Endodermal cell (in vitro differentiated cells): ENCODE measurements around the gene TOMM34. TPM values are rescaled to one million over a fixed set of nuclear protein-coding genes. Genes with fewer than 3 reads are reported as not detected.
A peak's percentile ranks its signal among the peaks of the same experiment; 100 is the strongest.

Experiments used
- DNase-seq: peaks from one replicate; pipeline ENCODE4 v3.0.0-alpha.2; 2017
- H3K27ac ChIP-seq: 2 replicates; pipeline ENCODE4 v1.5.1; 2013; ENCODE audit warnings: mild to moderate bottlenecking, low read depth, low read length, moderate library complexity
- H3K27me3 ChIP-seq: 2 replicates; pipeline ENCODE4 v1.6.1; 2013; ENCODE audit warnings: mild to moderate bottlenecking, low read length, moderate library complexity; ENCODE audit not compliant: insufficient read depth, control insufficient read depth, poor library complexity, severe bottlenecking
- H3K36me3 ChIP-seq: 2 replicates; pipeline ENCODE4 v1.7.0; 2013; ENCODE audit warnings: mild to moderate bottlenecking, low read length, moderate library complexity; ENCODE audit not compliant: control insufficient read depth, insufficient read depth
- H3K4me1 ChIP-seq: one replicate; pipeline ENCODE4 v1.7.0; 2013; ENCODE audit warnings: low read length; ENCODE audit not compliant: control insufficient read depth, insufficient read depth
- H3K4me3 ChIP-seq: 2 replicates; pipeline ENCODE4 v1.5.1; 2013; ENCODE audit warnings: mild to moderate bottlenecking, low read length, moderate library complexity
- H3K9ac ChIP-seq: 2 replicates; pipeline ENCODE4 v1.6.1; 2013; ENCODE audit warnings: mild to moderate bottlenecking, low read length, moderate library complexity; ENCODE audit not compliant: poor library complexity, severe bottlenecking; ENCODE audit errors: extremely low read depth
- H3K9me3 ChIP-seq: 2 replicates; pipeline ENCODE4 v1.6.1; 2013; ENCODE audit warnings: mild to moderate bottlenecking, low read length, moderate library complexity; ENCODE audit not compliant: control insufficient read depth
- H3K27ac Mint-ChIP-seq: 2 replicates; pipeline ENCODE4 v1.8.0; 2020; ENCODE audit warnings: mixed read lengths
- H3K27me3 Mint-ChIP-seq: 2 replicates; pipeline ENCODE4 v1.8.0; 2021; ENCODE audit warnings: mild to moderate bottlenecking, mixed read lengths; ENCODE audit not compliant: insufficient read depth
- H3K36me3 Mint-ChIP-seq: 2 replicates; pipeline ENCODE4 v1.8.0; 2020; ENCODE audit warnings: low read depth, mixed read lengths
- H3K4me1 Mint-ChIP-seq: 2 replicates; pipeline ENCODE4 v1.8.0; 2020; ENCODE audit warnings: mixed read lengths
- H3K4me3 Mint-ChIP-seq: 2 replicates; pipeline ENCODE4 v1.8.0; 2020; ENCODE audit warnings: mild to moderate bottlenecking, moderate library complexity, mixed read lengths
- H3K9me3 Mint-ChIP-seq: 2 replicates; pipeline ENCODE4 v1.8.0; 2020; ENCODE audit warnings: mild to moderate bottlenecking, mixed read lengths
- CTCF ChIP-seq: fragments of 200-600 bp; sonication (generic); conservative IDR thresholded peaks from 2 replicates; pipeline ENCODE4 v1.5.0; 2021; ENCODE audit warnings: antibody characterized with exemption, mild to moderate bottlenecking
- WGBS, 2 experiments: methylation state at CpG; one replicate each; pipeline versions ENCODE4 v1.1.5 to v1.1.7; 2013; ENCODE audit warnings: missing lambda C conversion rate in 2 of 2, mixed read lengths in 1 of 2; ENCODE audit not compliant: insufficient coverage in 1 of 2, insufficient read length in 1 of 2; 5-methylcytosine and 5-hydroxymethylcytosine counted together
- long read RNA-seq, 4 experiments: library from polyadenylated mRNA in 2 of 4; library from RNA in 1 of 4; library from capped mRNA in 1 of 4; stranded (forward) in 3 of 4; unstranded in 1 of 4; transcript quantifications; one replicate each; pipeline ENCODE4 v2.0.0, GENCODE V29; 2020 to 2021; ENCODE audit warnings: inconsistent platforms in 1 of 4
- polyA plus RNA-seq, 2 experiments: library from polyadenylated mRNA; stranded (reverse); fragments of 50-300 nt; gene quantifications; one replicate each; pipeline ENCODE4 v1.2.3, GENCODE V29; 2013
- total RNA-seq, 2 donors: library from RNA; stranded (reverse); fragmentation: NEBNext Ultra II Directional in 1 of 2; extraction: Animal tissue kit (Norgen Biotek cat#: 25700) in 1 of 2; gene quantifications; 2 replicates in 1 of 2; 3 replicates in 1 of 2; pipeline ENCODE4 v1.2.1, GENCODE V29; 2021

Gene TOMM34, protein sequence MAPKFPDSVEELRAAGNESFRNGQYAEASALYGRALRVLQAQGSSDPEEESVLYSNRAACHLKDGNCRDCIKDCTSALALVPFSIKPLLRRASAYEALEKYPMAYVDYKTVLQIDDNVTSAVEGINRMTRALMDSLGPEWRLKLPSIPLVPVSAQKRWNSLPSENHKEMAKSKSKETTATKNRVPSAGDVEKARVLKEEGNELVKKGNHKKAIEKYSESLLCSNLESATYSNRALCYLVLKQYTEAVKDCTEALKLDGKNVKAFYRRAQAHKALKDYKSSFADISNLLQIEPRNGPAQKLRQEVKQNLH
- 10 to 100 TPM; 43.6 to 43.9 TPM for total RNA-seq
- polyA plus RNA-seq (2013, experiment 1 of 2) = 46.7 TPM
- 44.1 TPM for polyA plus RNA-seq (2013, experiment 2 of 2)
- long read RNA-seq, experiment 1, transcript TOMM34-201 (7 exons, 2,062 nt) = major isoform, 14 of 22 reads
- long read RNA-seq, experiment 1, partial matches to known transcripts = 5 of 22 reads
- long read RNA-seq, experiment 1, other reads (novel, unspliced or antisense) = 3 of 22 reads
- long read RNA-seq, experiment 2, transcript TOMM34-201 (7 exons, 2,062 nt) = major isoform, 117 of 138 reads
- long read RNA-seq, experiment 2, partial matches to known transcripts = 10 of 138 reads
- long read RNA-seq, experiment 2, other reads (novel, unspliced or antisense) = 11 of 138 reads
- long read RNA-seq, experiment 3, transcript TOMM34-201 (7 exons, 2,062 nt) = major isoform, 367 of 407 reads
- long read RNA-seq, experiment 3, partial matches to known transcripts = 6 of 407 reads
- long read RNA-seq, experiment 3, other reads (novel, unspliced or antisense) = 34 of 407 reads
- long read RNA-seq, experiment 4, transcript TOMM34-201 (7 exons, 2,062 nt) = major isoform, 115 of 126 reads
- long read RNA-seq, experiment 4, partial matches to known transcripts = 4 of 126 reads
- long read RNA-seq, experiment 4, other reads (novel, unspliced or antisense) = 7 of 126 reads

DNA sequence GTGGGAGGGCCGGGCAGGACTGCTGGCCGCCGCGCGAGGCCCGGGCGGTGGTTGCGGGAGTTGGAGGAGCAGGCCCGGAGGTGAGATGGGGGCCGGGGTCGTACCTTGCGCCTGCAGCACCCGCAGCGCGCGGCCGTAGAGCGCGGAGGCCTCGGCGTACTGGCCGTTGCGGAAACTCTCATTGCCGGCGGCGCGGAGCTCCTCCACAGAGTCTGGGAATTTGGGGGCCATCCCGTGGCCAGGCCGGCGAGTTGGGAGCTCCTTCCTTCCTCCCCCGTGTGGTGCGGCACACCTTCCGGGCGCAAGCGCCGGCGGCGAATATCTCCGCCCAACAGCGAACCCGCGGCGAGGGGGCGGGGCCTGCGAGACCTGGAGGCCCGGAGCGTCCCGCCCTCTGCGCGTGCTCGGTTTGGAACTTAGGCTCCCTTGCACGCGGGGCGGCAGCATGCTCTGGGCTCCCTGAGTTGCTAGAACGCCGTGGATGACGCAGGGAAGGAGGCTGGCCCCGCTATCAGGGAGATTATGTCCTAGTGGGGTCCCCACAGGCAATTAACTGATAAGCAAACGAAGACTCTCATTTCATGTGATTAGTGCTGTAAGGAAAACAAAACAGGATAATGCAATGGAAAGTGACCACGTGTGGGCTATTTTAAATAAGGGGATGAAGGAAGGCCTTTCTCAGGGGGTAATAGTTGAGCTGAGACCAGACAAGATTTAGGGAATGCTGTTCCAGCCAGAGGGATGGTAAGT is at the start of gene TOMM34:
Gene TOMM34 (minus strand): TSS at position 295 of the 750 bp plus-strand sequence. CDS start 64 bp downstream, at position 231.
- peak within 1 kb of the TSS; percentile 95 for H3K27ac Mint-ChIP-seq
- peaks cover 1% of the 10 kb centered on the region for H3K9me3 Mint-ChIP-seq
- H3K4me3 ChIP-seq = peak within 1 kb of the TSS; percentile 80
- 0% methylated on average over 26 to 60 of the region's 60 CpGs for WGBS, 2 experiments
- peaks cover 4% of the 10 kb centered on the region for H3K4me1 ChIP-seq
- peak within 1 kb of the TSS; percentile 80 for H3K4me3 Mint-ChIP-seq
- H3K36me3 ChIP-seq = peaks cover 20% of the 10 kb centered on the region
- TF ChIP-seq CTCF = peak; percentile 20
- H3K9ac ChIP-seq = peak within 1 kb of the TSS; percentile 71
- H3K4me1 Mint-ChIP-seq = peaks cover 43% of the 10 kb centered on the region
- peak; percentile 98 for DNase-seq
- H3K9me3 ChIP-seq = no peaks in the 10 kb centered on the region
- H3K27me3 ChIP-seq = peaks cover 19% of the 10 kb centered on the region
- H3K36me3 Mint-ChIP-seq = peaks cover 28% of the 10 kb centered on the region
- peaks cover 19% of the 10 kb centered on the region for H3K27me3 Mint-ChIP-seq
- H3K27ac ChIP-seq = no peak within 1 kb of the TSS

GRCh38 chr20:45008521-45009049 is 48.4 kb upstream of the TOMM34 start:
- H3K36me3 Mint-ChIP-seq = peaks cover 41% of the 10 kb centered on the region
- no peak for DNase-seq
- peaks cover 12% of the 10 kb centered on the region for H3K4me1 Mint-ChIP-seq
- no peaks in the 10 kb centered on the region for H3K9me3 ChIP-seq
- no peaks in the 10 kb centered on the region for H3K9me3 Mint-ChIP-seq
- no peak overlapping the region for H3K27ac ChIP-seq
- no peaks in the 10 kb centered on the region for H3K4me1 ChIP-seq
- no peaks in the 10 kb centered on the region for H3K27me3 ChIP-seq
- H3K4me3 ChIP-seq = no peak overlapping the region
- no peak overlapping the region for H3K4me3 Mint-ChIP-seq
- H3K27me3 Mint-ChIP-seq = no peaks in the 10 kb centered on the region
- TF ChIP-seq CTCF = no peak
- no peak overlapping the region for H3K27ac Mint-ChIP-seq
- H3K36me3 ChIP-seq = peaks cover 26% of the 10 kb centered on the region
- H3K9ac ChIP-seq = no peak overlapping the region

DNA sequence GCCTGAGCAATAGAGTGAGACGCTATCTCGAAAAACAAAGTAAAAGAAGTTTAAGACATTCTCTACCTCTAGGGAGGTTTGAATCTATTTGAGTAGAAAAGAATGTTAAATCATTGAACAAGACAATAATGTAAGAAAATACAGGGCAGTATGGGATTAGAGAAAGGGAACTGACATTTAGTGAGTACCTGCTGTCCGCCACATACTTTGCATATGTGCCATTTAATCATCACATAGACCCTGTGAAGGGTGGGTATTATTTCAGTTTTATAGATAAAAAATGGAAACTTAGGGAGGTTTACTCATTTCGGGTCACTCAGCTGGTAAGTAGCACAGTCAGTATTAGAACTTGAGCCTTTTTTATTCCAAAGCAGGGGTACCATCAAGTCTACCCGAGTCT is 37.5 kb upstream of the TOMM34 start:
- Histone ChIP-seq H3K4me1 (no peaks in the 10 kb centered on the region), H3K4me3 (no peak overlapping the region), H3K9me3 (no peaks in the 10 kb centered on the region), H3K36me3 (peaks cover 70% of the 10 kb centered on the region), H3K27ac (no peak overlapping the region), H3K9ac (no peak overlapping the region), H3K27me3 (no peaks in the 10 kb centered on the region)
- no peaks in the 10 kb centered on the region for H3K9me3 Mint-ChIP-seq
- no peak overlapping the region for H3K27ac Mint-ChIP-seq
- WGBS, 2 experiments = 93 to 97% methylated on average over 2 to 5 of the region's 5 CpGs
- no peak for TF ChIP-seq CTCF
- peaks cover 43% of the 10 kb centered on the region for H3K36me3 Mint-ChIP-seq
- no peak for DNase-seq
- no peak overlapping the region for H3K4me3 Mint-ChIP-seq
- H3K27me3 Mint-ChIP-seq = no peaks in the 10 kb centered on the region
- H3K4me1 Mint-ChIP-seq = no peaks in the 10 kb centered on the region
